ENCODE data around the gene NCKIPSD.
"Not testable (repeated sequence)": the region's sequence is repeated elsewhere in the genome, so short reads cannot be mapped to it uniquely, and the experiment has no call there.

NCKIPSD gene

GRCh38 chr3:48685603-48686511, at the start of gene NCKIPSD:
NCKIPSD (minus strand) TSS chr3:48685915; CDS start chr3:48685807, 108 bp downstream.
- no peak for FAIRE-seq

GRCh38 chr3:48735075-48735767, 49.5 kb upstream of the NCKIPSD start:
- FAIRE-seq: not testable (repeated sequence)

- FAIRE-seq: not testable (repeated sequence)
Measured at GRCh38 chr3:48734541-48734940, 48.8 kb upstream of the NCKIPSD start.

GRCh38 chr3:48733752-48734518, 48.2 kb upstream of the NCKIPSD start:
- not testable (repeated sequence) for FAIRE-seq

GRCh38 chr3:48727511-48727910, 41.8 kb upstream of the NCKIPSD start:
- no peak for FAIRE-seq

GRCh38 chr3:48725185-48725855, 39.6 kb upstream of the NCKIPSD start:
- not testable (repeated sequence) for FAIRE-seq

- no peak for FAIRE-seq
Measured at GRCh38 chr3:48723725-48724124, 38.0 kb upstream of the NCKIPSD start.

- FAIRE-seq: not testable (repeated sequence)
Measured at GRCh38 chr3:48723293-48723692, 37.6 kb upstream of the NCKIPSD start.

GRCh38 chr3:48716982-48717746, 31.4 kb upstream of the NCKIPSD start, which contains the start of gene IP6K2:
IP6K2 (minus strand) TSS chr3:48717221; CDS start chr3:48695291, 21,930 bp downstream.
- FAIRE-seq: no peak

GRCh38 chr3:48716508-48716981, 30.8 kb upstream of the NCKIPSD start:
- no peak for FAIRE-seq

GRCh38 chr3:48715174-48715800, 29.6 kb upstream of the NCKIPSD start:
- FAIRE-seq: no peak

- FAIRE-seq: no peak
Measured at GRCh38 chr3:48711727-48712126, 26.0 kb upstream of the NCKIPSD start.

GRCh38 chr3:48709051-48709461, 23.3 kb upstream of the NCKIPSD start:
- no peak for FAIRE-seq

GRCh38 chr3:48708481-48708889, 22.8 kb upstream of the NCKIPSD start:
- FAIRE-seq: no peak

GRCh38 chr3:48707157-48707556, 21.4 kb upstream of the NCKIPSD start:
- FAIRE-seq: no peak

- no peak for FAIRE-seq
Measured at GRCh38 chr3:48702320-48702920, 16.7 kb upstream of the NCKIPSD start.

GRCh38 chr3:48700731-48701405, 15.2 kb upstream of the NCKIPSD start:
- FAIRE-seq: no peak

- FAIRE-seq: no peak
Measured at GRCh38 chr3:48698891-48699290, 13.2 kb upstream of the NCKIPSD start.

GRCh38 chr3:48697952-48698351, 12.2 kb upstream of the NCKIPSD start:
- no peak for FAIRE-seq

- no peak for FAIRE-seq
Measured at GRCh38 chr3:48696601-48697000, 10.9 kb upstream of the NCKIPSD start.
